Neutrophil (primary cell): ENCODE data around the gene SDE2.

Experiments
- H3K27ac ChIP-seq: fragments of 200-600 bp; sonication (generic); 2 replicates; pipeline ENCODE4 v1.5.1; 2016; ENCODE audit warnings: mild to moderate bottlenecking, moderate library complexity
- H3K27me3 ChIP-seq: fragments of 200-600 bp; sonication (generic); 2 replicates; pipeline ENCODE4 v1.6.0; 2016; ENCODE audit warnings: mild to moderate bottlenecking
- H3K36me3 ChIP-seq: fragments of 200-600 bp; sonication (generic); 2 replicates; pipeline ENCODE4 v1.5.1; 2017
- H3K4me1 ChIP-seq, 2 experiments: fragments of 200-600 bp in 1 of 2; sonication (generic) in 1 of 2; 1 replicate in 1 of 2; 2 replicates in 1 of 2; pipeline versions ENCODE4 v1.5.1 to v1.6.1; 2013 to 2016; ENCODE audit warnings: low read depth in 1 of 2, low read length in 1 of 2, mild to moderate bottlenecking in 1 of 2, moderate library complexity in 1 of 2; ENCODE audit not compliant: control insufficient read depth in 1 of 2, insufficient read depth in 1 of 2
- H3K4me3 ChIP-seq, 2 experiments: fragments of 200-600 bp in 1 of 2; sonication (generic) in 1 of 2; 1 replicate in 1 of 2; 2 replicates in 1 of 2; pipeline ENCODE4 v1.5.1; 2013 to 2016; ENCODE audit warnings: low read depth in 1 of 2, low read length in 1 of 2, mild to moderate bottlenecking in 1 of 2, moderate library complexity in 1 of 2
- H3K9me3 ChIP-seq: fragments of 200-600 bp; sonication (generic); 2 replicates; pipeline ENCODE4 v1.5.1; 2016
- TF ChIP-seq, protein P1 (sequence below): fragments of 200-600 bp; sonication (generic); IDR thresholded peaks from 2 replicates; pipeline ENCODE4 v1.5.1; 2016; ENCODE audit warnings: antibody characterized with exemption

Gene SDE2

DNA sequence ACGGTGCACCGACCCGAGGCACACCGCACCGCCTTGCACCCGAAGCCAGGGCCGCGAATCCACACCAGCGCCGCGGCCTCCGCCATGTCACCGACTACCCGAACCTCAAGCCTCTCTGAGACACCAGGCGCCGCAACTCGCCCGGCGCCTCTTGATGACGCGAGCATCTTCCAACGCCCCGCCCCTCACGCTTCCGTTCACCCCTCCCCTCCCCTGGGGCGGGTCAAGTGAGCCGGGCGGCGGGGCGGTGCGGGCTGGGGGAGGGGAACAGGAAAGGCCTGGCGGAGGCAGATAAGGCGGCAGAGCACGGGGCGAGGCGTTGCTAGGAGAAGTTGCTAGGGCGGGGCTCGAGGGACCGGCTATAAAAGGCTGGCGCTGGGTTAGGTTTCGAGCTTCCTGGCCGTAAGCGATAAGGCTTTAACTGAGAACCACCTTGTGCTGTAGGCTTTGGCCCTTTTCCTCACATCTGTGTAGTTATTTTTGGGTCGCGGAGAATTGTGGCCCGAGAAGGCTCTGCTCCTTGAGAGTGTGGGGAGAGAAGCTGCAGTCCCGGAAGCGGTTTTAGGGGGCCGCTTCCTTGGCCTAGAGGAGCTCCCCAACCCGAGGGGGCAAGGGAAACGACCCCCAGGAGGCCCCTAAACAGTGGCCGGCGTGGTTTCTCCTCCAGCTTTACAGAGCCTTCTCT lies at the start of gene SDE2:
Gene SDE2, minus strand, starts transcription at position 117 of the 685 bp plus-strand sequence. Its CDS starts 31 bp downstream, at position 86.
- Histone ChIP-seq H3K9me3 (no peaks in the 10 kb centered on the region), H3K4me1 (peaks cover 59 to 66% of the 10 kb centered on the region in 2 experiments), H3K27ac (peak within 1 kb of the TSS; percentile 98), H3K27me3 (no peaks in the 10 kb centered on the region), H3K4me3 (peak within 1 kb of the TSS; percentile 64 to 88), H3K36me3 (peaks cover under 1% of the 10 kb centered on the region)
- TF ChIP-seq, protein P1, sequence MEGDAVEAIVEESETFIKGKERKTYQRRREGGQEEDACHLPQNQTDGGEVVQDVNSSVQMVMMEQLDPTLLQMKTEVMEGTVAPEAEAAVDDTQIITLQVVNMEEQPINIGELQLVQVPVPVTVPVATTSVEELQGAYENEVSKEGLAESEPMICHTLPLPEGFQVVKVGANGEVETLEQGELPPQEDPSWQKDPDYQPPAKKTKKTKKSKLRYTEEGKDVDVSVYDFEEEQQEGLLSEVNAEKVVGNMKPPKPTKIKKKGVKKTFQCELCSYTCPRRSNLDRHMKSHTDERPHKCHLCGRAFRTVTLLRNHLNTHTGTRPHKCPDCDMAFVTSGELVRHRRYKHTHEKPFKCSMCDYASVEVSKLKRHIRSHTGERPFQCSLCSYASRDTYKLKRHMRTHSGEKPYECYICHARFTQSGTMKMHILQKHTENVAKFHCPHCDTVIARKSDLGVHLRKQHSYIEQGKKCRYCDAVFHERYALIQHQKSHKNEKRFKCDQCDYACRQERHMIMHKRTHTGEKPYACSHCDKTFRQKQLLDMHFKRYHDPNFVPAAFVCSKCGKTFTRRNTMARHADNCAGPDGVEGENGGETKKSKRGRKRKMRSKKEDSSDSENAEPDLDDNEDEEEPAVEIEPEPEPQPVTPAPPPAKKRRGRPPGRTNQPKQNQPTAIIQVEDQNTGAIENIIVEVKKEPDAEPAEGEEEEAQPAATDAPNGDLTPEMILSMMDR: peak; percentile 59

DNA sequence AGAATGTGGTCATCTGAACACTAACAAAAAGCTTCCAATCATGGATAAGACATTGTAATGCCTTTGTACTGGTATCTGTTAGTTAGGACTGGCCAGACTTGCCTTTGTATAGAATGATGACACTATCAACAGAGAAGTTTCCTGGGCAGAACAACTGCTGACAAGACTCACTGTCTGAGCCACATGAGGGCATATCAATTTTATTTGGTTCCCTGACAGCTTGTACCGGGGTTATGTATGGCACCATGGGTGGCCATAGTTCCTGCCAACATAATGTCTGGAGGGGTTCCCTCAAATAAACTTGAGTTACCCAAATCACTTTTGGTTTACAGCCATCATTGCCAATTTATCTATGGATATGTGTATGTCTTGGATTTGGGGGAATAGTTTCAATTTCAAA lies 49.7 kb upstream of the SDE2 start:
- no peaks in the 10 kb centered on the region for H3K27me3 ChIP-seq
- TF ChIP-seq, protein P1: no peak
- no peaks in the 10 kb centered on the region for H3K9me3 ChIP-seq
- H3K4me1 ChIP-seq: peaks cover 65 to 86% of the 10 kb centered on the region in 2 experiments
- H3K4me3 ChIP-seq: no peak overlapping the region
- H3K27ac ChIP-seq: peak overlapping the region; percentile 52
- no peaks in the 10 kb centered on the region for H3K36me3 ChIP-seq

DNA sequence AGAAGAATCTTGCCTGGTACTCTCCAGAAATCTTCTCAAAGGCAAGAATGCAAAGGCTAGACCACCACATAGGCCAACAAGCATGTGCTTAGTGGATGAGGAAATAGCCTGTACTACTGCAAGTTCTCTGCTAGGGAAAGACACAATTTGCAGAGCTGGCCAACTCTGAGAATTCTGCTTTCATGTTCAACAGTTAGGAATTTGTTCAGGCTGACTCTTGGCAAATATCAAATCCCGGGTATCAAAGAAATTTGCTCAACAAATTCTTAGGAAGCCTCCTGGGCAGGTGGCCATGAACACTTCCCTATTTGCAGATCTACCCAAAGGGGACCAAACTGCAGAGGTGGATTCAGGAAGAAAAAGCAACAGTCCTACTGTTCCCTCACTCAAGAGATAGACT lies 48.4 kb upstream of the SDE2 start:
- no peaks in the 10 kb centered on the region for H3K36me3 ChIP-seq
- H3K4me1 ChIP-seq: peaks cover 65 to 87% of the 10 kb centered on the region in 2 experiments
- H3K9me3 ChIP-seq: no peaks in the 10 kb centered on the region
- H3K4me3 ChIP-seq: no peak overlapping the region
- H3K27me3 ChIP-seq: no peaks in the 10 kb centered on the region
- TF ChIP-seq, protein P1: no peak
- peak overlapping the region; percentile 70 for H3K27ac ChIP-seq

DNA sequence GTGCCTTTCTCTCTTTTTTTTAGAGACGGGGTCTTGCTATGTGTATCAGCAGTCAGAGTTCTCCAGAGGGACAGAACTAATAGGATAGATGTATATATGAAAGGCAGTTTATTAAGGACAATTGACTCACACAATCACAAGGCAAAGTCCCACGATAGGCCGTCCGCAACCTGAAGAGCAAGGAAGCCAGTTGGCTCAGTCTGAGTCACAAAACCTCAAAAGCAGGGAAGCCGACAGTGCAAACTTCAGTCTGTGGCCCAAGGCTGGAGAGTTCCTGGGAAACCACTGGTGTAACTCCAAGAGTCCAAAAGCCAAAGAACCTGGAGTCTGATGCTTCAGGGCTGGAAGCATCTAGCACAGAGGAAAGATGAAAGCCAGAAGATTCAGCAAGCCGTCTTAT lies 47.1 kb upstream of the SDE2 start:
- Histone ChIP-seq H3K4me3 (no peak overlapping the region), H3K36me3 (no peaks in the 10 kb centered on the region), H3K27ac (peak overlapping the region; percentile 70), H3K27me3 (no peaks in the 10 kb centered on the region), H3K4me1 (peaks cover 65 to 87% of the 10 kb centered on the region in 2 experiments), H3K9me3 (no peaks in the 10 kb centered on the region)
- TF ChIP-seq, protein P1: no peak

DNA sequence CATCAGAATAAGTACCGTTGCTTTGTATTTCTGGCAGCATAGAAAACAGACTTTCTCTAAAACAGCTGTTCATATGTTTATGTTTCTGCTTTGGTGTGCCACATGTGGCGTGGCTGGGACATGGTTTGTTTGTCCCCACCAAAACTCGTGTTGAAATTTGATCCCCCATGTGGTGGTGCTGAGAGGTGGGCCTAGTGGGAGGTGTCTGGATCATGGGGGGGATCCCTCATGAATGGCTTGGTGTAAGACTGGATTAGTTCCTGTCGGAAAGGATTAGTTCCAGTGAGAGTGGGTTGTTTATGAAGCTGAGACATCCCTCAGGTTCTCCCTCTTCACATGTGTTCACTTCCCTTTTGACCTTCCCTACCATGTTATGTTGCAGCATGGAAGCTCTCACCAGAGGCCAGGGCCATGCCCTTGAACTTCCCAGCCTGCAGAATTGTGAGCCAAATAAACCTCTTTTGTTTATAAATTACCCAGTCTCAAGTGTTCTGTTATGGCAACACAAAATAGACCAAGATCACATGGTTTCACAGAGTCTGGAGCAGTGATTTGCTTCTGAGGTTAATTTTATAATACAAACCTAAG lies 45.5 kb upstream of the SDE2 start:
- Histone ChIP-seq H3K27ac (peak overlapping the region; percentile 99), H3K4me3 (peak overlapping the region in 1 of 2 experiments; percentile 43), H3K4me1 (peaks cover 62 to 81% of the 10 kb centered on the region in 2 experiments), H3K36me3 (no peaks in the 10 kb centered on the region), H3K27me3 (no peaks in the 10 kb centered on the region), H3K9me3 (no peaks in the 10 kb centered on the region)
- TF ChIP-seq, protein P1: no peak
